ENCODE results near the gene PNLIPRP2.

PNLIPRP2 gene

GRCh38 chr10:116657863-116658551, 37.3 kb downstream of the PNLIPRP2 start:
- DNase-seq: no peak

GRCh38 chr10:116659049-116659670, 38.4 kb downstream of the PNLIPRP2 start:
- no peak for DNase-seq

GRCh38 chr10:116660860-116661259, 40.1 kb downstream of the PNLIPRP2 start:
- no peak for DNase-seq

GRCh38 chr10:116663342-116663741, 42.6 kb downstream of the PNLIPRP2 start:
- no peak for DNase-seq

- no peak for DNase-seq
These were observed 43.9 kb downstream of the PNLIPRP2 start for GRCh38 chr10:116664631-116665030.

DNA sequence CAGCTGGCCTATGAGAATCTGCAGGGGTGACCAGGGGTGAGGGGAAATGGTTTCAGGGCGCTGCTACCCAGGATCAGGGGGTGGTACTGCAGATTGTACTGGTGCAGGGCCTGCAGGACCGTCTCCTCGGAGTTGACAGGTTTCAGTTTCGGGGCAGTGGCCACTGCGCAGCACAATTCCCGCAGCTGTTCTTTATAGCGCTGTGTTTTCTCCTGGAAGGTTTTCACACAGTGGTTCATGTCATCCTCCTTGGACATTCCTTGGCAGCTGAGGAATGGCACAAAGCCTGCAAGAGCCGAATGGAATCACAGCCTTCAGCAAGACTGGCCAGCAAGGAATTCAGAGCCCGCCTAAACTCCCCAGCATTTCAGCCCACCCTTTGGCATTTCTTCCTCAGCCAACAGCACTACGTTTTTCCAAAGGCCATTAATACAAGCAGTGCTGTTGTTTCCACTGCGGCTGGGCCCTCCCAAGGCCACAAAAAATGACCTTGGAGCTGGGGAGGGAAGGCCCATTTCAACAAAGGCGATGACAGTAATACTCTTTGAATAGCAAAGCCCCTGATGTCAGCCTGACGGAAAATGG, 44.9 kb downstream of the PNLIPRP2 start:
- DNase-seq: no peak

DNA sequence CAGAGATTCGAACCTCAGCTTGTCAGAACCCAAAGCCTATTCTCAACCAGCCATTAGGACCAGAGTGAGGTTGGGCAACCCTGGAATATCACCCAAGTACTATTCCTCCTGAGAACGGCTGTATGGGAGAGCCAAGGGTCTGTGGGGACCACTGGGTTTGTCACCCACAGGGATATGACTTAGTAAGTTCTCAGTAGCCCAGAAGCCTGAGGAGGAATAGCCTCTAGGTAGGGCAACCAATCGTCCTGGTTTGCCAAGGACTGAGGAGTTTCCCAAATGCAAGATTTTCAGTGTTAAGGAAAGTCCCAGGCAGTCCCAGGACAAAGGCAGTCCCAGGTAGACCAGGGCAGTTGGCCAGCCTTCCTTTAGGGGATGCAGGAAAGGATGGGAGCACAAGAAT, 46.7 kb downstream of the PNLIPRP2 start:
- DNase-seq: no peak

DNA sequence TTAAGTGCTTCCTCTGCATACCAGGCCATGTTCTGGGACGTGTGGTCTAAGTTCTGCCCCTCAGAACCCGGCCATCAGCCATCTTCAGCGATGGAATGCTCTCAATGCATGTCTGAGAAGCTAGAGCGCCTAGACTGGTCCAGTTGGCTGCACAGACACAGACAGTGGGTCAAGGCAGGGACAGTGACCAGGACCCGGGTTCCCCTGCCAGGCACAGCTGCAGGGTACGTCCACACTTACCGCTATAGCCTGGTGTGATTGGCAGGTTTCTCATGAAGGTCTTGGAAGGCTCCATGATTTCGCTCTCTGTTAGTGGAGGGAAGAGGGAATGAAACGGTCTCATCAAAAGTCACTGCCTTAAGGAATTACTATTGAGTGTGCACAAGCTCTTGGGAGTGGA, 47.3 kb downstream of the PNLIPRP2 start:
- DNase-seq: no peak

DNA sequence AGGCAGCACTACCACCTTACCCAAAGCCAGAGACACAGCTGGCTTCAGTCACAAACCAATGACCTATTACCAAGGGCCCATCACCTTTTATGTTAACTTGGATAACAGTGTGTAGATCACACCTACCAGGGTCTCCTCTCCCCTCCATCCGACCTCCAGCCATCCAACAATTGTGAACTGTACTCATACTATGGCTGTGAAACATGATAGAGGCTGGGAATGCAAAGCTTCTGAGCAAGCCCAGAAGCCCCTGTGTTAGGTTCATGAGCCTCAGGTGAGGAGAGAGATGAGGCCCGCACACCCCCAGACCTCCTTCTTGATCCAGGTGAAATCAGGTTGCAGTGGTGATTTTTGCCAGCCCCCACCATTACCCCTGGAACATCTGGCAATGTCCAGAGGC, 47.7 kb downstream of the PNLIPRP2 start:
- DNase-seq: no peak

- no peak for DNase-seq
These were observed 48.3 kb downstream of the PNLIPRP2 start for GRCh38 chr10:116669080-116669479.

- no peak for DNase-seq
These were observed 49.3 kb downstream of the PNLIPRP2 start for GRCh38 chr10:116669832-116670644.

DNA sequence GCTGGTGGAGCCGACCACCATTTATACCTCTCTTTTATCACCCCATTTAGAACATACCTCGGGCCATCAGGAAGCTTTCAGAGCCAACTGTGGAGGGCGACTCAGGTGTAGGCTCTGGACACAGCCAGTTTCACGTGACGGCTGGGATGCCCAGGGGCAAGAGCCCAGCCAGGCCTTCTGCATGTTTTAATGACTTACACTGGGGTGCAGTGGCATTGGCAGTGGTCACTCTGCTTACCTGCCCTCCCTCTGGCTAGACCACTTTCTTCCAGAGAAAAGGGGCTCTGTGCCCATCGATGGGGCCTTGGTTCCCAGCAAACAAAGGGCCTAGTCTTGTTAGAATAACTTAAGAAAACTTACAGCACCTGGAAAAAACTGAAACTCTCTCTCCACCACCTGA, 50.0 kb downstream of the PNLIPRP2 start:
- no peak for DNase-seq

DNA sequence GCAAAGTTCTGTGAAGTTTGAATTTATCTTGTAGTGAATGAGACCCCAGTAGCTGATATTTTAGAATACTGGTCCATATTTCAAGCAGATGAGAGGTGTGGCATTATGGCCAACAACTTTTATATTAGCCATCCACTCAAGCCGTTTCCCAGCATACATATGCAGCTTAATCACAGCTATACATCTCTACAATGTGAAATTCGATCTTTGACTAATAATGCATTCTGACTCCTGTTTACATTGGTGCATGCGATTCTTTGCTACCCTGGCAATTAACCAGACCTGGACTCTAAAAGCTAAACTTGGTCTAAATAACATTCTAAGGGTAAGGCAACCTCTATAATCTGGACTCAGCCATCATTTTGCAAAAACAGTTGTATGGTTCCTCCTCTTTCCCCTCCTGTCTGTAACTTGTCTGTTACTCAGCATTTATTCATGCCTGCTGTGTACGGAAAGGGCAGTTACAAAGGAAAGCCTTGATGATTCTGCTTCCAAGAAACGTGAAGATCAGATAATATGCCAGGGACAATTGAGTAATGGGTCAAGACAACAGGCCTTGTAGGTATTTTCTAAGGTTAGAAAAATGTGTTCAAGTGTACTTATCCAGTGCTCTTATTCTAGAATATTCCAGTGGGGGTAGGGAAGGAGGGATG, 50.6 kb downstream of the PNLIPRP2 start:
- no peak for DNase-seq

- no peak for DNase-seq
These were observed 52.1 kb downstream of the PNLIPRP2 start for GRCh38 chr10:116672891-116673290.

DNA sequence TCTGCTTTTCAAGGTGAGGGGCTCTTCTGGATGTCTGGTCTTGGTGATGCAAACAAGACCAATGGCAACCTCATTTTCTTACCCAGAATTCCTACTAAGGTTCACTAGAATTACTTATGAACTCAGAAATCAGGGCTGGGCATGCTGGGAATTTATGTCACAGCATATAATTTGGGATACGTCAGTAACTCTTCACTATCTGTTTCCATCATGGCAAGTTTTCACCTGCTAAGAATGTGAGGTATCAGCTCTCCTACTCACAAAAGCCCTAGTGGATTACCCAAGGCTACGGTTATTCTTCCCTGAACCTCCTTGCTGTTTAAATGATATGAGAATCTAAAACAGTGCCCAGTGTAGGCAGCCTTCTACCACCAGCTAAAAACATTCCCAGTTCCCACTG, 53.1 kb downstream of the PNLIPRP2 start:
- DNase-seq: no peak

GRCh38 chr10:116674901-116675423, 54.2 kb downstream of the PNLIPRP2 start:
- no peak for DNase-seq

- no peak for DNase-seq
These were observed 55.4 kb downstream of the PNLIPRP2 start for GRCh38 chr10:116676118-116676517.

GRCh38 chr10:116676633-116677032, 55.9 kb downstream of the PNLIPRP2 start:
- no peak for DNase-seq

DNA sequence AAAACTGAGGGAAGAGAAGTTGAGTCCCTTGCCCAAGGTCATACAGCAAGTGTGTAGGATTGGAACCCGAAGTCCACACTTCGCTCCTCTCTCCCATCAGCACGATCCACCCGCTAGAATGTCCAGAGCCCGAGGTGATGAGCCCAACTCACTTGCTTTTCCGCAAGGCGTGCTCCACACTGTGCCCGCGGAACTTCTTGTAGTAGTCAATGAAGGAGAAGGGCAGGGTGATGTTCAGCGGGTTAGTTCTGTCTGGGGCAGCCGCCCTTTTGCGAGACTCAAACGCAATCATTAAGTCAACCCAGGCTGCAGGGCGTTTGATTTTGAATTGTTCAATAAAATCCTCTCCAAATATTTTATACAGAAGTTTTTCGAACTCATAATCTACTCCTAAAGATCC, 58.6 kb downstream of the PNLIPRP2 start:
- DNase-seq: no peak

- no peak for DNase-seq
These were observed 62.4 kb downstream of the PNLIPRP2 start for GRCh38 chr10:116683166-116683565.

- DNase-seq: no peak
These were observed 63.1 kb downstream of the PNLIPRP2 start for GRCh38 chr10:116683821-116684220.

- no peak for DNase-seq
These were observed 64.0 kb downstream of the PNLIPRP2 start for GRCh38 chr10:116684781-116685180.

GRCh38 chr10:116685807-116686206, 65.1 kb downstream of the PNLIPRP2 start:
- no peak for DNase-seq
